H7 (cell line): Measurements from ENCODE around the gene SRRD. TPM values are rescaled to one million over a fixed set of nuclear protein-coding genes. Genes with fewer than 3 reads are reported as not detected.
A peak's percentile ranks its signal among the peaks of the same experiment; 100 is the strongest.

Experiments used
- DNase-seq: peaks from one replicate; pipeline ENCODE4 v3.0.0; 2012
- H3K27me3 ChIP-seq: 2 replicates; pipeline ENCODE4 v1.6.0; 2011; ENCODE audit warnings: mild to moderate bottlenecking, low read length; ENCODE audit not compliant: control insufficient read depth, insufficient read depth
- H3K36me3 ChIP-seq: replicated peaks from 2 replicates; pipeline ENCODE4 v1.5.1; 2011; ENCODE audit warnings: low read length; ENCODE audit not compliant: control insufficient read depth, insufficient read depth
- H3K4me3 ChIP-seq: 2 replicates; pipeline ENCODE4 v1.5.1; 2011; ENCODE audit warnings: low read depth, mild to moderate bottlenecking, control low read depth, low read length, moderate library complexity; ENCODE audit not compliant: insufficient read depth
- total RNA-seq: library from RNA; depleted of rRNA; stranded (reverse); fragments of >200 nt; shearing (Covaris generic); gene quantifications from 2 replicates; pipeline ENCODE4 v1.2.3, GENCODE V29; 2014

SRRD gene
- total RNA-seq, 1 experiment from 2014 or later = 32.9 TPM

- H3K27me3 ChIP-seq = no peaks in the 10 kb centered on the region
- peak overlapping the region; percentile 82 for H3K4me3 ChIP-seq
- DNase-seq = no peak
- peaks cover 10% of the 10 kb centered on the region for H3K36me3 ChIP-seq
Observed at GRCh38 chr22:26483043-26483438, 636 bp upstream of the SRRD start.

DNA sequence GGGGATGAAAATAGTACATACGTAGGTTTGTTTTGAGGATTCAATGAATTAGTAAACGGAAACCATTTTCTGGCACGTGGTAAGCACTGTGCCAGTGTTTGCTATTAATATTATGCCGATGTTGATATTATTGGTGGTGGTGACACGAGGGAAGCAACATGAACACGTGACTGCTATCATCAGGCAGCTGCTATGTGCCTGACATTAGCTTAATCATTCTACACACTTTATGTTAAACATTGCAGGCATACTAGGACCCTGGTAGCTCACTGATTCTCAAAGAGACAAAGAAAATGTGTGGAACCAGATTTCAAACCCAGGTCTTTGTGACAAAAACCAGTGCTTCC lies 656 bp downstream of the SRRD start:
- DNase-seq = no peak
- Histone ChIP-seq H3K27me3 (no peaks in the 10 kb centered on the region), H3K4me3 (peak overlapping the region; percentile 82), H3K36me3 (peaks cover 22% of the 10 kb centered on the region)

GRCh38 chr22:26485013-26485412 lies 1.3 kb downstream of the SRRD start:
- H3K36me3 ChIP-seq = peaks cover 26% of the 10 kb centered on the region
- H3K27me3 ChIP-seq = no peaks in the 10 kb centered on the region
- DNase-seq = no peak
- no peak overlapping the region for H3K4me3 ChIP-seq

DNA sequence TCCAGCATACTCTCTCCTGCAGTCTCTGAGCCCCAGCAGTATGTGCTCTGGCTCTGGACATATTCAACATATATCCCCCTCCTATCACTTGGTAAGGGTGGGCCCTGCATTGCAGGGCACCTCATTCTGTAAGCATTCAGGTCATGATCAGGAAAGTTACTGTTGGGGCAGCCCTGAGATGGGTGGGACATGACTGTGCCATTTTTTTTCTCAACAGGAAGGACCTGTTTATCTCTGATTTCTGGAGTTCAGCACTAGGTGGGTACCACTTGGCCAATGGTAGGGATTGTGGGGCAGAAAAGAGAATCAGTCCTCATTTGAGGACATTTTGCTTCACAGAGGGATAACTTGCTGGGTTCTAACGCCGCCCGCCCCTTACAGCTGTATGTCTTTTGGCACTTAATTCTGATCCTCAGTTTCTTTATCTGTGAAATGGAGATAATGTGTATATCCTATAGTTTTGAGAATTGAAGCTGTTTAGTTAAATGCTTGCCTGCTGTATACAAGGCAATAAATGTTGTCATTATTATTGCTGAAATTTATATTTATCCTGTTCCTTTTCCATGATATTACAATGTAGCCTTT lies 2.2 kb downstream of the SRRD start:
- Histone ChIP-seq H3K36me3 (peaks cover 25% of the 10 kb centered on the region), H3K4me3 (no peak overlapping the region), H3K27me3 (no peaks in the 10 kb centered on the region)
- DNase-seq = no peak

DNA sequence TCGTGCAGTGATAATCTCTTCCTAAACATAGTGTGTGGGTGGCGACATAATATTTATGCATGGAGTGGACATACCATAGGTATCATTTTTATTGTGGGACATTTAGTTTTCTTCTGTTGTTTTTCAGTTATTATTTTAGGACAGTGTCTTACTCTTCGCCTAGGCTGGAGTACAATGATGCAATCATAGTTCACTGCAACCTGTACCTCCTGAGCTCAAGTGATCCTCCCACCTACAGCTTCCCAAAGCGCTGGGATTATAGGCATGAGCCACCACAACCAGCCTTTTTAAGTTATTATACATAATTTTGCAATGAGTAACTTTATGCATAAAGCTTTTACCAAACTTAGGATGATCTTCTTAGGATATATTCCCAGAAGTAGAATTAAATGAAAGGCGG lies 2.7 kb downstream of the SRRD start:
- Histone ChIP-seq H3K27me3 (no peaks in the 10 kb centered on the region), H3K36me3 (peaks cover 26% of the 10 kb centered on the region), H3K4me3 (no peak overlapping the region)
- DNase-seq = no peak

DNA sequence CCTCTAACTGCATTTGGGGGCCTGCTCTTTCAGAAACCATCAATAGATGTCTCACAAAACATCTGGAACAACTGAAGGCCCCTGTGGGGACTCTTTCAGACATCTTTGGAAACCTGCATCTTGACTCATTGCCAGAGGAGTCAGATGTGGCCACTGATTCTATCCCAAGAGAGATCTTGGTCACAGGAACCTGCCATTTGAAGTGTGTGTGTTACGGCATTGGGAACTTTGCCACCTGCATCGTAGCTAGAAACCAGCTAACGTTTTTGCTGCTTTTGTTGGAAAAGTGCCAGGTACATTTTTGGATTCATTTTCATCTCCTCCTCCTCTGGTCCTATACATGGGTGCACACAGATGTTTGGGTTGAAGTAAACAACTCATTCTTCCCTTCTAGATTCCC lies 4.3 kb downstream of the SRRD start:
- Histone ChIP-seq H3K4me3 (no peak overlapping the region), H3K36me3 (peaks cover 35% of the 10 kb centered on the region), H3K27me3 (no peaks in the 10 kb centered on the region)
- no peak for DNase-seq

DNA sequence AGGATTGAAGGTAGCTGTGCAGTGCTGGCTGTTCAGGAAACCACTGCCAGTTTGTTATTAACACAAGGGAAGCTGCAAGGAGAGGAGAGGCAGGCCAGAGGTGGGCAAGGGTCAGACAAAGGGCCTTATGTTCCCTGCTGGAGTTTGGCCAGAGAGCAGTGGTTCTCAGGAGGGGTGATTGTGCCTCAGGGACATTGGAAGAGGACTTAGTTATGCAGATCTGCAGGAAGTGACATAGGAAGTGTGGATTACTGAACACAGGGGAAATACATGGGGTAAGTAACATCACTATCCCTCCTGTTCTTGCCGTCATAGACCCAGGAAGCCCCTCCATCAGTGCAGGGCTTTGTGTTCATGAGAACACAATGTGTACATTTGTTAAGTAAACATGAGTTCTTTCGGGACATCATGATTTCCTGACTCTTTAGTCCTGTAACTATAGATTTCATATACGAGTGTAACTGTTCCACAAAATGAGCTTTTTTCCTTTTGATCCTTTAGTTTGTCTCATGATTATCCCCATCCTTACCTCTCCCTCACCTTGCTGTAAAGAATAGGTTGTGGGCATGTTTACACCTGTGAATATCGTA lies 5.9 kb downstream of the SRRD start:
- H3K36me3 ChIP-seq = peaks cover 45% of the 10 kb centered on the region
- no peak for DNase-seq
- H3K27me3 ChIP-seq = no peaks in the 10 kb centered on the region
- H3K4me3 ChIP-seq = no peak overlapping the region

- Histone ChIP-seq H3K27me3 (no peaks in the 10 kb centered on the region), H3K36me3 (peaks cover 63% of the 10 kb centered on the region), H3K4me3 (no peak overlapping the region)
- DNase-seq = no peak
Observed at GRCh38 chr22:26492220-26492619, 8.5 kb downstream of the SRRD start.

DNA sequence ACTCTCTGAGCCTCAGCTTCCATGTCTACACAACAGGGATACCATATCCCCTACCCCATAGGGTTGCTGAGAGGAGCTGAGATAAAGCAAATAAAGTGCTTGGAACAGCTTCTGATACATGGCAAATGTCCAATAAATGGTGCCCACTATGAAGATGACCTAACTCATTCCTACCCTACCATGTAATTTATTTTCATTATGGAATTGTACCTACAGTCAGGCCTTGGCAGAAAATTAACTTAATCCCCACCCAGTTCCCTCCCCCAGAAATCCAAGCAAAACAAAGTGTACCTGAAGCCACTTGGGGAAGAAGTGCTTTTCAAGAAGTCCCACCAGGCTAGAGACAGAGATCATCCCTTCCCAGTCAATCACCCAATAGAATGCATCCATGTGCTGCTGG lies 10.8 kb downstream of the SRRD start:
- DNase-seq = no peak
- Histone ChIP-seq H3K4me3 (no peak overlapping the region), H3K36me3 (peaks cover 54% of the 10 kb centered on the region), H3K27me3 (no peaks in the 10 kb centered on the region)

DNA sequence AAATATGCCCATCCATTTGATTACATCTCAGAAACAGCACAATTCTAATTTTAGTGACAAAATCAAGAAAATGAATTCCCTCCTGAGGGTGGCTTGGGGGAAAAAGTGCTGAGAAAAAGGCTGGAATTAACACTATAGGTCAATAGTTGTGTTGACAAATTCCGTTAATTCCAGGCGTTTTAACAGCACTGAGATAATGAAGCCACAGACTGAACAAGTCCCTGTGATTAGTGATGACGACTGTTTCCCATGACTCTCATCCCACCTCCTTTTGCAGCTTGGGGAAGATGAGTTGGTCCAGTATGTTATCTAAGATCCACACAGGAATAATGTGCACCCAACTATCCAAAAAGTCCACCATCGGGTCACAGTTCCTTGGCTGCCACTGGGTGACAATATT lies 12.8 kb downstream of the SRRD start:
- H3K36me3 ChIP-seq = peaks cover 48% of the 10 kb centered on the region
- H3K27me3 ChIP-seq = no peaks in the 10 kb centered on the region
- no peak overlapping the region for H3K4me3 ChIP-seq
- no peak for DNase-seq

GRCh38 chr22:26499188-26499703 lies 15.6 kb downstream of the SRRD start:
- DNase-seq = no peak
- H3K4me3 ChIP-seq = no peak overlapping the region
- H3K36me3 ChIP-seq = peaks cover 44% of the 10 kb centered on the region

DNA sequence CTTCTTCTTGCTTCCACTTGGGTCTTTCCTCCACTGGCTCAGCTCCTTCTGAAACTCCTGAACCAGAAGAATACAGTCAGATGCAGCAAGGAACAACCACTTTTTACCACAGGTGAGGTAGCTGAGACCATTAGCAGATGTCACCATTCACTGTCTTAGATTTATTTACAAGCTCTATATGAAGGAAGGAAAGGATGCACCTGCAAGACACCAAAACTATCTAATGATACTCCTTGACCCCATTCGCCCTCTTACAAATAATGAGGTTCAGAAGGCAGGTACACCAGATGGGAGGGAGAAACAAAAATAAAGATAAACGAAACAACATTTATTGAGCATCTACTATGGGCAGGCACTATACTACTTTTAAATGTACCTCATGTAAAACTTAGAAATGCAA lies 18.3 kb downstream of the SRRD start:
- H3K36me3 ChIP-seq = peaks cover 37% of the 10 kb centered on the region
- H3K27me3 ChIP-seq = no peaks in the 10 kb centered on the region
- DNase-seq = no peak
- no peak overlapping the region for H3K4me3 ChIP-seq

More at GRCh38 chr22:26499188-26499703, 15.6 kb downstream of the SRRD start:
- H3K27me3 ChIP-seq = no peaks in the 10 kb centered on the region

DNA sequence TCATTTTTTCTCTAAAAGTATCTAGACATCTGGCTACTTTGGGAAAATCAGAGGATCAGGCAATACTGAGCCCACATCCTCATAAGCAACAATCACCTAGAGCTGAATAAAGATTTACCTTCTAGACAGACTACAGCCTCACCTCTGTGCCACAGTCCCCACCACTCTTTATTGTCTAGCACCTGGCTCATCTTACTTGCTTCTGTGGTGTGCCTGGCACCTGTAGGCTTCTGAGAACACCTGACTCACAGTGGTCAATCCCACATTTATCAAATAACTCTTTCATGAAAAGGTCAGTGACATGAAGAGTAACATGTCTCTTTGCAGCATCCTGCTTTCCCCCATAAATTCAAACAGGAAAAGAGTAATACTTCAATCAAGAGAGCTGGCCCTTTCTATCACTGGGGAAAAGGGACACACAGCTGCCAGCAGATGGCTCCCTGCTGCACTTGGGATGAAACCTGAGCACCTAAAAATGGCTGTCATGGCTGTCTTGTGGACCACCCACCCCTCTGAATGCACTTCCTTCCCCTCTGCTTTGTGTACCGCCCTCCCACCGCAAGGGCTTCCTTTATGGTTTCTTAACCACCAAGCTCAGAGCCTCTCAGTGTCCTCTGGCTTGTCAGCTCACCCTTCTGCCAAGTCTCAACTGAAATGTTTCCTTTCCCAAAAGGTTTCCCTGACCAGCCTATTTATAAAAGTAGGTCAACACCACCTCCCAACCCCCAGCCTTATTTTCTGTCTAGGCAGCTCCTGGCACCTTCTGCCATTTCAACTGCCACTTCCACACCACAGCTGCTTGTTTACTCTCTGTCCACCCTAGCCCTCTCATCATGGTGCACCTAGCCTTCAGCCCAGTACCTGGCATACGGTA lies 19.2 kb downstream of the SRRD start:
- peak; percentile 85 for DNase-seq
- H3K27me3 ChIP-seq = no peaks in the 10 kb centered on the region
- H3K4me3 ChIP-seq = no peak overlapping the region
- peaks cover 35% of the 10 kb centered on the region for H3K36me3 ChIP-seq

DNA sequence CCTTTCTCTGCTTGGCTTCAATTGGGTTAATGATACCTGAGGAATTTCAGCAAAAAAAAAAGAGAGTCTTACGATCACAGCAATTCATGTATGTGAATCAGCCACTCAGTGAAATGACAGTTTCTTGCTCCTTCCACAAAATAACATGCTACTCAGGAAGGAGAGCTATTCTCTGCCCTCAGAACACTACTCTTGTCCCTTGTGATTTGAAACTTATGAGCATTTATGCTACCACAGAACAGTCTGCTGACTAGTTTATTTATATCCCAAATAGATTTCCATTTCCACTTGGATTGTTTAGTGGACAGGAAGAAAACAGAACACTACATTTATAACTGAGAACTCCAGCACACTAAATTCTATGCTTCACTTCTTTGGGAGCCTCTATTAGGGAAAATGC lies 20.1 kb downstream of the SRRD start:
- DNase-seq = no peak
- H3K27me3 ChIP-seq = no peaks in the 10 kb centered on the region
- H3K4me3 ChIP-seq = no peak overlapping the region
- H3K36me3 ChIP-seq = peaks cover 36% of the 10 kb centered on the region

- Histone ChIP-seq H3K4me3 (no peak overlapping the region), H3K36me3 (peaks cover 28% of the 10 kb centered on the region), H3K27me3 (no peaks in the 10 kb centered on the region)
- no peak for DNase-seq
Observed at GRCh38 chr22:26508148-26508547, 24.5 kb downstream of the SRRD start.
